GM23338 (cell line): ENCODE measurements around the gene BANF1. TPM values are rescaled to one million over a fixed set of nuclear protein-coding genes. Genes with fewer than 3 reads are reported as not detected.
A peak's percentile ranks its signal among the peaks of the same experiment; 100 is the strongest.
"Not testable (repeated sequence)": the region's sequence is repeated elsewhere in the genome, so short reads cannot be mapped to it uniquely, and the experiment has no call there.

Experiments used
- ATAC-seq: fragments of 200-7000 bp; cut with Tn5 transposase; 3 replicates; pipeline ENCODE4 v1.9.1; 2020
- DNase-seq: peaks from one replicate; pipeline ENCODE4 v3.0.0-alpha.2; 2015; ENCODE audit warnings: low spot score
- H2AFZ ChIP-seq: fragments of 200-600 bp; sonication (generic); 2 replicates; pipeline ENCODE4 v1.8.0; 2016; ENCODE audit warnings: antibody characterized with exemption, mild to moderate bottlenecking, moderate library complexity
- H3F3A ChIP-seq: fragments of 200-600 bp; sonication (generic); replicated peaks from 2 replicates; pipeline ENCODE4 v1.8.0; 2017; ENCODE audit warnings: antibody characterized with exemption, mixed run types, low read depth
- H3K27ac ChIP-seq: fragments of 200-600 bp; sonication (generic); 2 replicates; pipeline ENCODE4 v1.6.1; 2016; ENCODE audit warnings: low read depth
- H3K27me3 ChIP-seq: fragments of 200-600 bp; sonication (generic); 2 replicates; pipeline ENCODE4 v1.8.0; 2016; ENCODE audit warnings: mild to moderate bottlenecking, mixed run types, moderate library complexity; ENCODE audit not compliant: insufficient read depth
- H3K36me3 ChIP-seq: fragments of 200-600 bp; sonication (generic); 2 replicates; pipeline ENCODE4 v1.8.0; 2016; ENCODE audit warnings: mild to moderate bottlenecking; ENCODE audit not compliant: insufficient read depth
- H3K4me1 ChIP-seq: fragments of 200-600 bp; sonication (generic); 2 replicates; pipeline ENCODE4 v1.8.0; 2016; ENCODE audit warnings: mild to moderate bottlenecking, moderate library complexity; ENCODE audit not compliant: insufficient read depth
- H3K4me2 ChIP-seq: fragments of 200-600 bp; sonication (generic); 2 replicates; pipeline ENCODE4 v1.7.1; 2017; ENCODE audit warnings: mixed run types
- H3K4me3 ChIP-seq: fragments of 200-600 bp; sonication (generic); 2 replicates; pipeline ENCODE4 v1.6.1; 2016; ENCODE audit warnings: mixed run types
- H3K79me2 ChIP-seq: fragments of 200-600 bp; sonication (generic); replicated peaks from 2 replicates; pipeline ENCODE4 v1.8.0; 2017; ENCODE audit warnings: mild to moderate bottlenecking; ENCODE audit not compliant: insufficient read depth
- H3K9me2 ChIP-seq: fragments of 200-600 bp; sonication (generic); 2 replicates; pipeline ENCODE4 v1.8.0; 2017; ENCODE audit not compliant: insufficient read depth
- H4K20me1 ChIP-seq: fragments of 200-600 bp; sonication (generic); replicated peaks from 2 replicates; pipeline ENCODE4 v1.8.0; 2017; ENCODE audit warnings: mild to moderate bottlenecking; ENCODE audit not compliant: insufficient read depth
- H3K27ac Mint-ChIP-seq: 2 replicates; pipeline ENCODE4 v1.8.0; 2020; ENCODE audit warnings: inconsistent platforms, mild to moderate bottlenecking, moderate library complexity, mixed read lengths
- H3K27me3 Mint-ChIP-seq: 3 replicates; pipeline ENCODE4 v1.8.0; 2022; ENCODE audit warnings: low read depth, mild to moderate bottlenecking, moderate library complexity, mixed read lengths, inconsistent platforms; ENCODE audit not compliant: insufficient read depth, poor library complexity
- H3K36me3 Mint-ChIP-seq: 3 replicates; pipeline ENCODE4 v1.8.0; 2021; ENCODE audit warnings: low read depth, mild to moderate bottlenecking, inconsistent platforms, moderate library complexity, mixed read lengths
- H3K4me1 Mint-ChIP-seq: 3 replicates; pipeline ENCODE4 v1.8.0; 2020; ENCODE audit warnings: mild to moderate bottlenecking, inconsistent platforms, mixed read lengths
- H3K4me3 Mint-ChIP-seq: 3 replicates; pipeline ENCODE4 v1.8.0; 2021; ENCODE audit warnings: moderate library complexity, mild to moderate bottlenecking, inconsistent platforms, mixed read lengths
- H3K9me3 Mint-ChIP-seq: 3 replicates; pipeline ENCODE4 v1.8.0; 2020; ENCODE audit warnings: moderate library complexity, mild to moderate bottlenecking, inconsistent platforms, mixed read lengths
- EZH2 ChIP-seq: fragments of 200-600 bp; sonication (generic); IDR thresholded peaks from one replicate; pipeline ENCODE4 v1.8.0; 2017; ENCODE audit warnings: antibody characterized with exemption, mild to moderate bottlenecking, low read depth; ENCODE audit not compliant: unreplicated experiment
- STAT1 ChIP-seq: IDR thresholded peaks from one replicate; pipeline ENCODE4 v1.6.1; 2016; ENCODE audit warnings: antibody characterized with exemption; ENCODE audit not compliant: unreplicated experiment
- ZNF114 ChIP-seq: fragments of 250-450 bp; sonication (Bioruptor Pico); IDR thresholded peaks from 2 replicates; pipeline ENCODE4 v1.5.0; 2020; ENCODE audit warnings: mild to moderate bottlenecking, moderate library complexity
- ZNF331 ChIP-seq: fragments of 250-450 bp; sonication (Bioruptor Pico); IDR thresholded peaks from 2 replicates; pipeline ENCODE4 v1.5.0; 2020; ENCODE audit warnings: low read depth, mild to moderate bottlenecking, moderate library complexity
- polyA plus RNA-seq: library from polyadenylated mRNA; unstranded; fragments of >200 nt; fragmentation: Nextera tagmentation; extraction: Ambion mirVana; gene quantifications from 2 replicates; pipeline ENCODE4 v1.2.1, GENCODE V29; 2016
- total RNA-seq: library from RNA; depleted of rRNA; stranded (reverse); fragments of >200 nt; shearing (Covaris generic); gene quantifications from 2 replicates; pipeline ENCODE4 v1.2.3, GENCODE V29; 2014
- TF ChIP-seq, protein P1 (sequence below): IDR thresholded peaks from one replicate; pipeline ENCODE4 v1.6.1; 2018; ENCODE audit warnings: antibody characterized with exemption; ENCODE audit not compliant: unreplicated experiment
- TF ChIP-seq, protein P2 (sequence below): fragments of 250-450 bp; sonication (Bioruptor Pico); IDR thresholded peaks from 2 replicates; pipeline ENCODE4 v1.5.0; 2020; ENCODE audit warnings: mild to moderate bottlenecking, moderate library complexity
- TF ChIP-seq, protein P3 (sequence below), 2 experiments: fragments of 200-600 bp in 1 of 2; sonication (generic) in 1 of 2; conservative IDR thresholded peaks; 2 replicates each; pipeline versions ENCODE4 v1.5.1 to v1.6.1; 2016 to 2017; ENCODE audit warnings: antibody characterized with exemption in 2 of 2, low read depth in 2 of 2, mild to moderate bottlenecking in 2 of 2, moderate library complexity in 1 of 2

The BANF1 gene
- total and polyA plus RNA-seq, 2 experiments from 2014 or later = 58.2 to 765 TPM

DNA sequence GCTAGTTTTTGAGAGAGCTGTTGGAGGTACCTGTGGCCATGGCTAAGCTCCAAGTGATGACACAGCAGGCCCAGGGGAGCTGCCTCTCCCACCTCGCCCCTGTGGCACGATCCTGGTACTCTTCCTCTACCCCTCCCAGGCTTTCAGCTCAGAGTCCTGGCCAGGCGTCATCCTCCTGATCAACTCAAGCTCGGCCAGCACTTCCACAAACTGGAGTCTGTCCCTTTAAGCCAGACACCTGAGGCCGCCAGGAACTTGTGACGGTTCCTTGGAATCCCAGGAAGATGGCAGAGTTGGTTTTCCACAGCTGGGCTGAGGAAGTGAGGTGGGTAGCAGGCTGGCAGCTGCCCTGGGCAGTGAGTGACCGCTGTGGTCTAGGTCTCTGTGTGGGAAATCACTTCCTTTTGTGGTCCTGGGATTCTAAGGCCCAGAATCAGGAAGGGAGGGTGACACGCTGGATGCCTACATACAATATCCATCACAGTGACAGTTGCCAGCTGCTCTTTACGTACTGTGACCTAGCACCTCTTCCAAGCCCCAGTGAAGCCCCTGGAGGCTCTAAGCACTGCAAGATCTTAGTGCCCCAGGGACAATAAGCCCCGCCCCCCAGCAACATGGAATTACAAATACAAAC is 6.3 kb downstream of the BANF1 start (continued):
- TF ChIP-seq, protein P1, sequence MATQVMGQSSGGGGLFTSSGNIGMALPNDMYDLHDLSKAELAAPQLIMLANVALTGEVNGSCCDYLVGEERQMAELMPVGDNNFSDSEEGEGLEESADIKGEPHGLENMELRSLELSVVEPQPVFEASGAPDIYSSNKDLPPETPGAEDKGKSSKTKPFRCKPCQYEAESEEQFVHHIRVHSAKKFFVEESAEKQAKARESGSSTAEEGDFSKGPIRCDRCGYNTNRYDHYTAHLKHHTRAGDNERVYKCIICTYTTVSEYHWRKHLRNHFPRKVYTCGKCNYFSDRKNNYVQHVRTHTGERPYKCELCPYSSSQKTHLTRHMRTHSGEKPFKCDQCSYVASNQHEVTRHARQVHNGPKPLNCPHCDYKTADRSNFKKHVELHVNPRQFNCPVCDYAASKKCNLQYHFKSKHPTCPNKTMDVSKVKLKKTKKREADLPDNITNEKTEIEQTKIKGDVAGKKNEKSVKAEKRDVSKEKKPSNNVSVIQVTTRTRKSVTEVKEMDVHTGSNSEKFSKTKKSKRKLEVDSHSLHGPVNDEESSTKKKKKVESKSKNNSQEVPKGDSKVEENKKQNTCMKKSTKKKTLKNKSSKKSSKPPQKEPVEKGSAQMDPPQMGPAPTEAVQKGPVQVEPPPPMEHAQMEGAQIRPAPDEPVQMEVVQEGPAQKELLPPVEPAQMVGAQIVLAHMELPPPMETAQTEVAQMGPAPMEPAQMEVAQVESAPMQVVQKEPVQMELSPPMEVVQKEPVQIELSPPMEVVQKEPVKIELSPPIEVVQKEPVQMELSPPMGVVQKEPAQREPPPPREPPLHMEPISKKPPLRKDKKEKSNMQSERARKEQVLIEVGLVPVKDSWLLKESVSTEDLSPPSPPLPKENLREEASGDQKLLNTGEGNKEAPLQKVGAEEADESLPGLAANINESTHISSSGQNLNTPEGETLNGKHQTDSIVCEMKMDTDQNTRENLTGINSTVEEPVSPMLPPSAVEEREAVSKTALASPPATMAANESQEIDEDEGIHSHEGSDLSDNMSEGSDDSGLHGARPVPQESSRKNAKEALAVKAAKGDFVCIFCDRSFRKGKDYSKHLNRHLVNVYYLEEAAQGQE = no peak

DNA sequence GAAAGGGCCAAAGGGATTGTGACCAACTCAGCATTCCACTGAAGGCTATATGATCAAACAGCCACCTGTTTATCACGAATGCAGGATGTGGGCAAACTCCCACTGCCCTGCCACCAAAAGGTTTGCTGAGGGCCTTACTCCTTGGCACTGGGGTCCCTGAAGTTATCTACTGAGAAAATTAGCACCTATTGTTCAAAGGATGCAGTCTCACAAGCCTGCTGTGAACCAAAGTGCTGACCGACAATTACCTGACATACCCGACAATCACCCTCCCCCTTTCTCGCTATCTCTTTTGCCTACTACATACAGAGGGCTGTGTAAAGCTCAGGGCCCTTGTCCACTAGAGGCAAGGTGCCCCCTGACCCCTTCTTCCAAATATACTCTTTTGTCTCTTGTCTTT is 7.7 kb downstream of the BANF1 start:
- H3K4me1 ChIP-seq, H3K4me3 Mint-ChIP-seq, DNase-seq, H3K27ac ChIP-seq, H2AFZ ChIP-seq, H4K20me1 ChIP-seq, H3F3A ChIP-seq, H3K79me2 ChIP-seq, H3K36me3 Mint-ChIP-seq, H3K9me3 Mint-ChIP-seq, H3K4me2 ChIP-seq, H3K4me3 ChIP-seq, H3K36me3 ChIP-seq, ATAC-seq, H3K27ac Mint-ChIP-seq, H3K9me2 ChIP-seq: not testable (repeated sequence)
- H3K4me1 Mint-ChIP-seq = peaks cover 15% of the 10 kb centered on the region; the same call in 2 of the 3 replicates
- H3K27me3 Mint-ChIP-seq = peaks cover 16% of the 10 kb centered on the region
- peaks cover 23% of the 10 kb centered on the region for H3K27me3 ChIP-seq

DNA sequence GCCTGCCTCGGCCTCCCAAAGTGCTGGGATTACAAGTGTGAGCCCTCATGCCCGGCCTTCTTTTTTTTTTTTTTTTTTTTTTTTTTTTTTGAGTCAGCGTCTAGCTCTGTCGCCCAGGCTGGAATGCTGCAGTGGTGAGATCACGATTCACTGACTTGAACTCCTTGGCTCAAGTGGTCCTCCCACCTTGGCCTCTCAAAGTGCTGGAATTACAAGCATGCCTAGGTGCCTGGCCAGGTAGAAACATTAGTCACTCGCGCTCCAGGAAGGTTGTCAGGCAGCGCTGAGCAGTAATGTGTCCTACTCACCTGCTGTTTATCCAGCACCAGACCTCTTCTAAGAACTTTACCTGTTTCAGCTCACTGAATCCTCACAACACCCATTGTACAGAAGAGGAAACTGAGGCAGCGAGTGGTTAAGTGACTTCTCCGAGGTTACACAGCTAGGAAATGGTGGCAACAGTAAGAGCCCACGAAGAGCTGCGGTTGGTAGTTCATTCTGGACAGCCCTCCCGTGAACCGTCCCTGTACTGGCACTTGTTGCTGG is 9.0 kb downstream of the BANF1 start:
- Histone ChIP-seq H3K36me3 (no peaks in the 10 kb centered on the region), H3K27me3 (peaks cover 23% of the 10 kb centered on the region), H3K79me2 (no peaks in the 10 kb centered on the region), H3K9me2 (no peaks in the 10 kb centered on the region), H3K27ac (no peak overlapping the region), H2AFZ (peak overlapping the region; percentile 97), H3K4me2 (peak overlapping the region; percentile 80), H3K4me1 (0 out of 2 replicates have a peak, but pooled peaks cover 8% of the 10 kb centered on the region), H3F3A (0 out of 2 replicates have a peak, but pooled peaks cover 3% of the 10 kb centered on the region), H4K20me1 (no peaks in the 10 kb centered on the region), H3K4me3 (peak overlapping the region; percentile 57)
- DNase-seq = peak; percentile 53
- Mint-ChIP-seq H3K4me1 (peaks cover 15% of the 10 kb centered on the region; the same call in 2 of the 3 replicates), H3K36me3 (no peaks in the 10 kb centered on the region; the same call in 2 of the 3 replicates), H3K27ac (no peak overlapping the region), H3K9me3 (no peaks in the 10 kb centered on the region), H3K4me3 (peak overlapping the region; percentile 55), H3K27me3 (peaks cover 16% of the 10 kb centered on the region)
- ATAC-seq = peak; percentile 5; the same call in 2 of the 3 replicates
- TF ChIP-seq, protein P2, sequence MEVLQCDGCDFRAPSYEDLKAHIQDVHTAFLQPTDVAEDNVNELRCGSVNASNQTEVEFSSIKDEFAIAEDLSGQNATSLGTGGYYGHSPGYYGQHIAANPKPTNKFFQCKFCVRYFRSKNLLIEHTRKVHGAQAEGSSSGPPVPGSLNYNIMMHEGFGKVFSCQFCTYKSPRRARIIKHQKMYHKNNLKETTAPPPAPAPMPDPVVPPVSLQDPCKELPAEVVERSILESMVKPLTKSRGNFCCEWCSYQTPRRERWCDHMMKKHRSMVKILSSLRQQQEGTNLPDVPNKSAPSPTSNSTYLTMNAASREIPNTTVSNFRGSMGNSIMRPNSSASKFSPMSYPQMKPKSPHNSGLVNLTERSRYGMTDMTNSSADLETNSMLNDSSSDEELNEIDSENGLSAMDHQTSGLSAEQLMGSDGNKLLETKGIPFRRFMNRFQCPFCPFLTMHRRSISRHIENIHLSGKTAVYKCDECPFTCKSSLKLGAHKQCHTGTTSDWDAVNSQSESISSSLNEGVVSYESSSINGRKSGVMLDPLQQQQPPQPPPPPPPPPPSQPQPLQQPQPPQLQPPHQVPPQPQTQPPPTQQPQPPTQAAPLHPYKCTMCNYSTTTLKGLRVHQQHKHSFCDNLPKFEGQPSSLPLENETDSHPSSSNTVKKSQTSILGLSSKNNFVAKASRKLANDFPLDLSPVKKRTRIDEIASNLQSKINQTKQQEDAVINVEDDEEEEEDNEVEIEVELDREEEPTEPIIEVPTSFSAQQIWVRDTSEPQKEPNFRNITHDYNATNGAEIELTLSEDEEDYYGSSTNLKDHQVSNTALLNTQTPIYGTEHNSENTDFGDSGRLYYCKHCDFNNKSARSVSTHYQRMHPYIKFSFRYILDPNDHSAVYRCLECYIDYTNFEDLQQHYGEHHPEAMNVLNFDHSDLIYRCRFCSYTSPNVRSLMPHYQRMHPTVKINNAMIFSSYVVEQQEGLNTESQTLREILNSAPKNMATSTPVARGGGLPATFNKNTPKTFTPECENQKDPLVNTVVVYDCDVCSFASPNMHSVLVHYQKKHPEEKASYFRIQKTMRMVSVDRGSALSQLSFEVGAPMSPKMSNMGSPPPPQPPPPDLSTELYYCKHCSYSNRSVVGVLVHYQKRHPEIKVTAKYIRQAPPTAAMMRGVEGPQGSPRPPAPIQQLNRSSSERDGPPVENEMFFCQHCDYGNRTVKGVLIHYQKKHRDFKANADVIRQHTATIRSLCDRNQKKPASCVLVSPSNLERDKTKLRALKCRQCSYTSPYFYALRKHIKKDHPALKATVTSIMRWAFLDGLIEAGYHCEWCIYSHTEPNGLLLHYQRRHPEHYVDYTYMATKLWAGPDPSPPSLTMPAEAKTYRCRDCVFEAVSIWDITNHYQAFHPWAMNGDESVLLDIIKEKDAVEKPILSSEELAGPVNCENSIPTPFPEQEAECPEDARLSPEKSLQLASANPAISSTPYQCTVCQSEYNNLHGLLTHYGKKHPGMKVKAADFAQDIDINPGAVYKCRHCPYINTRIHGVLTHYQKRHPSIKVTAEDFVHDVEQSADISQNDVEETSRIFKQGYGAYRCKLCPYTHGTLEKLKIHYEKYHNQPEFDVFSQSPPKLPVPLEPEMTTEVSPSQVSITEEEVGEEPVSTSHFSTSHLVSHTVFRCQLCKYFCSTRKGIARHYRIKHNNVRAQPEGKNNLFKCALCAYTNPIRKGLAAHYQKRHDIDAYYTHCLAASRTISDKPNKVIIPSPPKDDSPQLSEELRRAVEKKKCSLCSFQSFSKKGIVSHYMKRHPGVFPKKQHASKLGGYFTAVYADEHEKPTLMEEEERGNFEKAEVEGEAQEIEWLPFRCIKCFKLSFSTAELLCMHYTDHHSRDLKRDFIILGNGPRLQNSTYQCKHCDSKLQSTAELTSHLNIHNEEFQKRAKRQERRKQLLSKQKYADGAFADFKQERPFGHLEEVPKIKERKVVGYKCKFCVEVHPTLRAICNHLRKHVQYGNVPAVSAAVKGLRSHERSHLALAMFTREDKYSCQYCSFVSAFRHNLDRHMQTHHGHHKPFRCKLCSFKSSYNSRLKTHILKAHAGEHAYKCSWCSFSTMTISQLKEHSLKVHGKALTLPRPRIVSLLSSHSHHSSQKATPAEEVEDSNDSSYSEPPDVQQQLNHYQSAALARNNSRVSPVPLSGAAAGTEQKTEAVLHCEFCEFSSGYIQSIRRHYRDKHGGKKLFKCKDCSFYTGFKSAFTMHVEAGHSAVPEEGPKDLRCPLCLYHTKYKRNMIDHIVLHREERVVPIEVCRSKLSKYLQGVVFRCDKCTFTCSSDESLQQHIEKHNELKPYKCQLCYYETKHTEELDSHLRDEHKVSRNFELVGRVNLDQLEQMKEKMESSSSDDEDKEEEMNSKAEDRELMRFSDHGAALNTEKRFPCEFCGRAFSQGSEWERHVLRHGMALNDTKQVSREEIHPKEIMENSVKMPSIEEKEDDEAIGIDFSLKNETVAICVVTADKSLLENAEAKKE (CRISPR knock-in tag) = no peak
- TF ChIP-seq, protein P3, sequence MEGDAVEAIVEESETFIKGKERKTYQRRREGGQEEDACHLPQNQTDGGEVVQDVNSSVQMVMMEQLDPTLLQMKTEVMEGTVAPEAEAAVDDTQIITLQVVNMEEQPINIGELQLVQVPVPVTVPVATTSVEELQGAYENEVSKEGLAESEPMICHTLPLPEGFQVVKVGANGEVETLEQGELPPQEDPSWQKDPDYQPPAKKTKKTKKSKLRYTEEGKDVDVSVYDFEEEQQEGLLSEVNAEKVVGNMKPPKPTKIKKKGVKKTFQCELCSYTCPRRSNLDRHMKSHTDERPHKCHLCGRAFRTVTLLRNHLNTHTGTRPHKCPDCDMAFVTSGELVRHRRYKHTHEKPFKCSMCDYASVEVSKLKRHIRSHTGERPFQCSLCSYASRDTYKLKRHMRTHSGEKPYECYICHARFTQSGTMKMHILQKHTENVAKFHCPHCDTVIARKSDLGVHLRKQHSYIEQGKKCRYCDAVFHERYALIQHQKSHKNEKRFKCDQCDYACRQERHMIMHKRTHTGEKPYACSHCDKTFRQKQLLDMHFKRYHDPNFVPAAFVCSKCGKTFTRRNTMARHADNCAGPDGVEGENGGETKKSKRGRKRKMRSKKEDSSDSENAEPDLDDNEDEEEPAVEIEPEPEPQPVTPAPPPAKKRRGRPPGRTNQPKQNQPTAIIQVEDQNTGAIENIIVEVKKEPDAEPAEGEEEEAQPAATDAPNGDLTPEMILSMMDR (conservative IDR thresholded peaks at IDR 0.05; ENCODE audit: low read depth in 2 of 2) = no peak
- no peak for TF ChIP-seq EZH2
- no peak for TF ChIP-seq STAT1
- TF ChIP-seq ZNF331 (CRISPR knock-in tag) = no peak
- TF ChIP-seq ZNF114 = no peak
